Measurements from ENCODE around the gene CLRN1.

CLRN1 gene

GRCh38 chr3:150878996-150879575, 93.4 kb downstream of the CLRN1 start:
- TF ChIP-seq CTCF (conservative IDR thresholded peaks at IDR 0.05; ENCODE audit: low read depth, low read length), result no peak
- no peak overlapping the region for H3K4me3 ChIP-seq (ENCODE audit: low read length)
- DNase-seq (ENCODE audit: low read depth), result no peak

- H3K4me3 ChIP-seq (ENCODE audit: low read length), result no peak overlapping the region
- DNase-seq (ENCODE audit: low read depth), result no peak
- TF ChIP-seq CTCF (conservative IDR thresholded peaks at IDR 0.05; ENCODE audit: low read depth, low read length), result no peak
These were observed 94.2 kb downstream of the CLRN1 start for GRCh38 chr3:150878290-150878689.

GRCh38 chr3:150877303-150877702, 95.2 kb downstream of the CLRN1 start:
- no peak for DNase-seq (ENCODE audit: low read depth)
- no peak for TF ChIP-seq CTCF (conservative IDR thresholded peaks at IDR 0.05; ENCODE audit: low read depth, low read length)
- H3K4me3 ChIP-seq (ENCODE audit: low read length), result no peak overlapping the region

DNA sequence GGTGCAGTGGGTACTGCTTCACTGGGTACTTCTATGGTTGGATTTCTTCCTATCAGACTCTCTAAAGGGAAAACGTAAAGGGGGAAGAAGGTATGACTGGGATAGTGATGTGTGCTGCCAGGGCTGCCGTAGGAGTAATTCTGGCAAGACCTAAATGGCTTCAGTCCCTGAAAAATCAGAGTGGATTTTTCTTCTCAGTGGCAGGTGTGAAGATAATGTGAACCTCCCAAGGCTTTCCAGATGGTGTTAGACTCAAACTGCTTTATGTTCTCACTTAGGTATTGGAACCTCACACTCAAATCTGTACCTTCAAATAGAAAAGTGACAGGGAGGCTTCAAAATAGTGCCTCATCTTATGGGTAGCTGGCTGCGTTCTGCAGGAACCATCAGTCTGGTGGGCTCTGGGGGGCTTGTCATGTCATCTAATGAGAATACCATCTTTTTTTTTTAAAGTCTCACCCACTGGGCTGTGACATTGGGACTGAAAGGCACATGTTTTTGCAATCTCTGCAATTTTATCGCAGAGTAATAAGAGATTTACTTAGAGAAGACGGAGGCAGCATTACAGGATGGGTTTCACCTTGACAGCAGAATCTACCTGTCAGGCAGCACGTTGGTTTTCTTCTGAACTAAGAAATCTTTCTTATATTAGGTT, 95.8 kb downstream of the CLRN1 start:
- no peak for DNase-seq (ENCODE audit: low read depth)
- no peak for TF ChIP-seq CTCF (conservative IDR thresholded peaks at IDR 0.05; ENCODE audit: low read depth, low read length)
- no peak overlapping the region for H3K4me3 ChIP-seq (ENCODE audit: low read length)

All from retinal pigment epithelial cell (primary cell).